Left ventricle myocardium inferior (tissue), 1 donor: Measurements from ENCODE around the gene GPR171. TPM values are rescaled to one million over a fixed set of nuclear protein-coding genes. Genes with fewer than 3 reads are reported as not detected.
A peak's percentile ranks its signal among the peaks of the same experiment; 100 is the strongest.
"Not testable (repeated sequence)": the region's sequence is repeated elsewhere in the genome, so short reads cannot be mapped to it uniquely, and the experiment has no call there.

Experiments used
- DNase-seq: peaks from one replicate; pipeline ENCODE4 v3.0.0-alpha.2; 2020
- H3K27ac ChIP-seq: fragments of 200-600 bp; replicated peaks from 2 replicates; pipeline ENCODE4 v1.8.0; 2021
- H3K27me3 ChIP-seq: fragments of 200-600 bp; 2 replicates; pipeline ENCODE4 v1.8.0; 2021; ENCODE audit warnings: low read depth
- H3K36me3 ChIP-seq: fragments of 200-600 bp; 2 replicates; pipeline ENCODE4 v1.8.0; 2021
- H3K4me1 ChIP-seq: fragments of 200-600 bp; 2 replicates; pipeline ENCODE4 v1.8.0; 2021
- H3K4me3 ChIP-seq: fragments of 200-600 bp; 2 replicates; pipeline ENCODE4 v1.8.0; 2021; ENCODE audit warnings: mild to moderate bottlenecking, moderate library complexity
- H3K9me3 ChIP-seq: fragments of 200-600 bp; replicated peaks from 2 replicates; pipeline ENCODE4 v1.8.0; 2021
- intact Hi-C: fragments of 100-400 bp; cut with micrococcal nuclease; formaldehyde crosslinking; loops from one replicate; pipeline ENCODE4 v1.11.0; 2022
- total RNA-seq: library from RNA; stranded (reverse); fragmentation: NEBNext Ultra II Directional; extraction: Animal tissue kit (Norgen Biotek cat#: 25700); gene quantifications from one replicate; pipeline ENCODE4 v1.2.1, GENCODE V29; 2021
- TF ChIP-seq, protein P1 (sequence below): fragments of 200-600 bp; IDR thresholded peaks from 2 replicates; pipeline ENCODE4 v1.8.0; 2021; ENCODE audit warnings: antibody characterized with exemption, mild to moderate bottlenecking, borderline replicate concordance
- donor health status: DM: no; HTN: yes; CAD: no; lungs with severe emphysema.

GPR171 gene
- total RNA-seq, 1 donor from 2014 or later: not detected

- no peak overlapping the region for H3K4me3 ChIP-seq
- intact Hi-C loops: no loop called here
- H3K27ac ChIP-seq: no peak overlapping the region
- DNase-seq: no peak
- no peaks in the 10 kb centered on the region for H3K36me3 ChIP-seq
- TF ChIP-seq, protein P1, sequence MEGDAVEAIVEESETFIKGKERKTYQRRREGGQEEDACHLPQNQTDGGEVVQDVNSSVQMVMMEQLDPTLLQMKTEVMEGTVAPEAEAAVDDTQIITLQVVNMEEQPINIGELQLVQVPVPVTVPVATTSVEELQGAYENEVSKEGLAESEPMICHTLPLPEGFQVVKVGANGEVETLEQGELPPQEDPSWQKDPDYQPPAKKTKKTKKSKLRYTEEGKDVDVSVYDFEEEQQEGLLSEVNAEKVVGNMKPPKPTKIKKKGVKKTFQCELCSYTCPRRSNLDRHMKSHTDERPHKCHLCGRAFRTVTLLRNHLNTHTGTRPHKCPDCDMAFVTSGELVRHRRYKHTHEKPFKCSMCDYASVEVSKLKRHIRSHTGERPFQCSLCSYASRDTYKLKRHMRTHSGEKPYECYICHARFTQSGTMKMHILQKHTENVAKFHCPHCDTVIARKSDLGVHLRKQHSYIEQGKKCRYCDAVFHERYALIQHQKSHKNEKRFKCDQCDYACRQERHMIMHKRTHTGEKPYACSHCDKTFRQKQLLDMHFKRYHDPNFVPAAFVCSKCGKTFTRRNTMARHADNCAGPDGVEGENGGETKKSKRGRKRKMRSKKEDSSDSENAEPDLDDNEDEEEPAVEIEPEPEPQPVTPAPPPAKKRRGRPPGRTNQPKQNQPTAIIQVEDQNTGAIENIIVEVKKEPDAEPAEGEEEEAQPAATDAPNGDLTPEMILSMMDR: no peak
- H3K4me1 ChIP-seq: peaks cover 12% of the 10 kb centered on the region
- no peaks in the 10 kb centered on the region for H3K27me3 ChIP-seq
- no peaks in the 10 kb centered on the region for H3K9me3 ChIP-seq
Observed at GRCh38 chr3:151232991-151233390, 30.0 kb upstream of the GPR171 start.

DNA sequence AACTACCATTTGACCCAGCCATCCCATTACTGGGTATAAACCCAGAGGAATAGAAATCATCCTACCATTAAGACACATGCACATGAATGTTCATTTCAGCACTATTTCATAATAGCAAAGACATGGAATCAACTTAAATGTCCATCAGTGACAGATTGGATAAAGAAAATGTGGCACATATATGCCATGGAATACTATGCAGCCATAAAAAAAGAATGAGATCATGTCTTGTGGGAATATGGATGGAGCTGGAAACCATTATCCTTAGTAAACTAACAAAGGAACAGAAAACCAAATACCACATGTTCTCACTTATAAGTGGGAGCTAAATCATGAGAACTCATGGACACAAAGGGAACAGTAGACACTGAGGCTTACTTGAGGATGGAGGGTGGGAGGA, 29.4 kb upstream of the GPR171 start:
- peaks cover 18% of the 10 kb centered on the region for H3K4me1 ChIP-seq
- DNase-seq, H3K9me3 ChIP-seq, H3K27me3 ChIP-seq, H3K4me3 ChIP-seq, H3K36me3 ChIP-seq, H3K27ac ChIP-seq, intact Hi-C loops: not testable (repeated sequence)

DNA sequence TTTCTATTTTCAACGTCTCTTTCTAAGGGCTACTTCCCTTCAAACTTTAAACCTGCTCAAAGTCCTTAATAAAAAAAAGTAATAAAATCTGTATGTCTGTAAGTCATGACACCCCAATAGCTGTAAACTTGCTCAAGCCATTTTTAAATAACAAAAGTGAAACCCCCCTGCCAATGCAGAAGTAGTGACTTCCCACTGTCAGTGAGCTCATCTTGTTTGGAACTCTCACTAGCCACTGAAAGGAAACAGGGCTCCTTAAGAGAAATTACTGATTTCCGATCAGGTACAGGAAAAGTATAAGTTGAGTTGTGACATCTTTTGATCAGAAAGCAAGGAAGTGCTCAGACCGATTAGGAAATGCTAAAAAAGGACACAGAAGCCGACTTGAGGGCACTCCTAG, 27.6 kb upstream of the GPR171 start:
- DNase-seq: no peak
- peak overlapping the region; percentile 68 for H3K27ac ChIP-seq
- H3K4me1 ChIP-seq: peaks cover 25% of the 10 kb centered on the region
- TF ChIP-seq, protein P1: no peak
- H3K36me3 ChIP-seq: no peaks in the 10 kb centered on the region
- H3K27me3 ChIP-seq: no peaks in the 10 kb centered on the region
- H3K9me3 ChIP-seq: no peaks in the 10 kb centered on the region
- H3K4me3 ChIP-seq: no peak overlapping the region
- intact Hi-C loops: no loop called here

DNA sequence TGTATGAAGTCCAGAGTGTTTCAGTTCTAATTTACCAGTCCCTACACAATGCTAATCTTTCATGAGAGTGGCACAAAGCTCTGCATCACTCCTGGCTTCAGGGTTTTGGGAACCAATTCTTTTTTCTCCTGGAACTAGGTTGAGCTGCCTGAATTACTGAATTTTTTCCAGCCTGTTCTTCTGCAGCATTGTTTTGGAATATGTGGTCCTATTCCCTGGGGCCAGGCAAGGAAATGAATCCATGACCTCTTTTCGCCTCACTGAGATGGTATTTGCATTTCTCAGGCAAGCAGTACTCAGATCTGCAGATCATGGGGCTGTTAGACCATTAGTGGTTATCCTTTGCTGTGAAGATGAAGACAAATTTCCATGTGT, 25.6 kb upstream of the GPR171 start:
- Histone ChIP-seq H3K4me1 (peaks cover 25% of the 10 kb centered on the region), H3K27ac (peak overlapping the region; percentile 68), H3K36me3 (no peaks in the 10 kb centered on the region), H3K9me3 (no peaks in the 10 kb centered on the region), H3K27me3 (no peaks in the 10 kb centered on the region), H3K4me3 (no peak overlapping the region)
- TF ChIP-seq, protein P1: no peak
- no peak for DNase-seq
- intact Hi-C loops: loop anchor here (2.0 kb wide), 1 partner anchor 54 kb away; no protein-coding TSS in a partner anchor

DNA sequence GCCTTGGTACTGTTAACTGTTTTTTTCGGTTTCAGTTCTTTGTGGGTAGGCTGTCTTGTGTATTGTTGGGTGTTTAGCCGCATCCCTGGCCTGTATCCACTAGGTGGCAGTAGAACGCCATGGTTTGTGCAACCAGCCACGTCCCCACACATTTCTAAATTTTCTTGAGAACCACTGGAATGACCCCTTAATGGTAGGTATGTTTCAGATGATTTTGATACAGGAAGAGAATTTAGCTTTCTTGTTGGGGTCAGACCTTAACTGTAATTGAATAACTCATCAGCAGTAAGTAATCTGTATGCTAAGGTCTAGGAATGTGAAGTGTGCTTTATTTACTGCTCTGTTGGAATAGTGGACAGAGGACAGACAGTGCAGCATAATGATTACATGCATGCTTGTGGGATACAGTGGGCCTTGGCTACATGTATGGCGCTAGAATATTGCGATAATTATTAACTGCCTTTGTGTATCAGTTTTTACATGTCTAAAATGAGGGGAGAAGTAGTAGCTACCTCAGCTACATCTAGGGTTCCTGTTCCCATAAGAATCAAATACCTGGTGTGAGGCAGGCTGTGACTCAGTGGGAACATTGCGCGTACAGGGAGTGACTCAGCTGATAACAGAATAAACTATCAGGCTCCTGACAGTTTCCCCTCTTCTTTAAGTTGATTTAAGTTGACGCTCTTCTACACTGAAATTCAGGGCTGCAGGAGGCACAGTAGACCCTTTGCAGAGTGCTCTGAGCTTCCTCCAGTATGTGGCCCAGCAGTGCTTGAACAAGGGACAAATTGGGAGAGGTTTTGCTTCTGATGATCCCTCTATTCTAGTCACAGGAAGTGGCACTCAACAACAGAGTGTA, 25.0 kb upstream of the GPR171 start:
- Histone ChIP-seq H3K9me3 (no peaks in the 10 kb centered on the region), H3K36me3 (no peaks in the 10 kb centered on the region), H3K4me1 (peaks cover 25% of the 10 kb centered on the region), H3K27me3 (no peaks in the 10 kb centered on the region), H3K4me3 (no peak overlapping the region), H3K27ac (peak overlapping the region; percentile 68)
- intact Hi-C loops: loop anchor here (2.0 kb wide), 1 partner anchor 55 kb away; no protein-coding TSS in a partner anchor
- peak; percentile 72 for DNase-seq
- TF ChIP-seq, protein P1: peak; percentile 94

DNA sequence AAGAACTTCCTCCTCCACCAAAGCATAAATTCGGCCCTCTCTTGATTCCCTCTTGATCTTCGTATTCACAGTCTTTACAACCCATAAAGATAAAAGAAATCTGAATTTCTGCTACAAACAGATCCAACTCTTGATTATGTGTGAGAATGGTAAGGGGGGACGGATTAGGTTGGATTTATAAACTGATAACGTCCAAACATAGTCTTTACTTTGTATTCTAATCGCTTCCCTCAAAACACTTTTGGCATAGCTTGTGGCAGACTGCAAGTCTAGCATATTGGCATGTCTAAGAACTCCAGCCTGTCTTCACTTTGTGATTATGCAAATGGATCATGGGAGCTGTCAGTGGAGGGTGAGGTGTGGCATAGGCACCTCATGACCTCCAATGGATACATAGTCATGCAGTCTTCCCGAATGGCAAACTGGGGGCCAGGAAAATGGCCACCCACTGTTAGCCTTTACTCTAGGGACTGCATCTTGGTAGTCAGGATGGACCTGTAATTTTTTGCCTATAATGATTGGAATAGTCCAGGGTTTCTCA, 24.3 kb upstream of the GPR171 start:
- H3K9me3 ChIP-seq: no peaks in the 10 kb centered on the region
- H3K27me3 ChIP-seq: no peaks in the 10 kb centered on the region
- H3K4me3 ChIP-seq: no peak overlapping the region
- intact Hi-C loops: no loop called here
- TF ChIP-seq, protein P1: no peak
- H3K4me1 ChIP-seq: peaks cover 25% of the 10 kb centered on the region
- H3K36me3 ChIP-seq: no peaks in the 10 kb centered on the region
- DNase-seq: no peak
- H3K27ac ChIP-seq: peak overlapping the region; percentile 68
